ENCODE results near the gene XYLT2. TPM values are rescaled to one million over a fixed set of nuclear protein-coding genes. Genes with fewer than 3 reads are reported as not detected.
A peak's percentile ranks its signal among the peaks of the same experiment; 100 is the strongest.

The XYLT2 gene
- total and polyA plus RNA-seq, 8 donors = 52.7 to 166 (median 96.5) TPM

DNA sequence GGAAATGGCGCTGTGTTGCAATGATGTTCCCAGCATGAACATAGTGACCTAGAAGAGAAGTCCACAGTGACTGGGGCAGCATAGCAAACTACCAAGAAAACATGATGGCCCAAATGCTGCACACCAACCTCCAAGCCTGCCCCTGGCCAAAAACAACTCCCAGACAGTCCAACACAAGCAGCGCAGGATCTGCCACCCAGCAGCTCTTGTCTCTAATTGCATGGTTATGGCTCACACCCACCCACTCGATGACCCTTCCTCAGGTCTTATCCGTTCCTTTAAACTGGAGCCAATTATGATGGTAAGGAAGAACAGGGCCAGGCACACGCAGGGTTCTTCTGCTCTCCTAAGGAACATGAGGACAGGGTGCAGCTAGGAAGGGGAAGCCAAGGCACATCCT is 24.1 kb downstream of the XYLT2 start:
- no peak for DNase-seq
- intact Hi-C loops (cut with DNase I; ENCODE audit: low total_unique reads) = no loop called here
- TF ChIP-seq, protein P1, sequence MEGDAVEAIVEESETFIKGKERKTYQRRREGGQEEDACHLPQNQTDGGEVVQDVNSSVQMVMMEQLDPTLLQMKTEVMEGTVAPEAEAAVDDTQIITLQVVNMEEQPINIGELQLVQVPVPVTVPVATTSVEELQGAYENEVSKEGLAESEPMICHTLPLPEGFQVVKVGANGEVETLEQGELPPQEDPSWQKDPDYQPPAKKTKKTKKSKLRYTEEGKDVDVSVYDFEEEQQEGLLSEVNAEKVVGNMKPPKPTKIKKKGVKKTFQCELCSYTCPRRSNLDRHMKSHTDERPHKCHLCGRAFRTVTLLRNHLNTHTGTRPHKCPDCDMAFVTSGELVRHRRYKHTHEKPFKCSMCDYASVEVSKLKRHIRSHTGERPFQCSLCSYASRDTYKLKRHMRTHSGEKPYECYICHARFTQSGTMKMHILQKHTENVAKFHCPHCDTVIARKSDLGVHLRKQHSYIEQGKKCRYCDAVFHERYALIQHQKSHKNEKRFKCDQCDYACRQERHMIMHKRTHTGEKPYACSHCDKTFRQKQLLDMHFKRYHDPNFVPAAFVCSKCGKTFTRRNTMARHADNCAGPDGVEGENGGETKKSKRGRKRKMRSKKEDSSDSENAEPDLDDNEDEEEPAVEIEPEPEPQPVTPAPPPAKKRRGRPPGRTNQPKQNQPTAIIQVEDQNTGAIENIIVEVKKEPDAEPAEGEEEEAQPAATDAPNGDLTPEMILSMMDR (IDR thresholded peaks at IDR 0.05) = no peak
- no peak for TF ChIP-seq POLR2A (IDR thresholded peaks at IDR 0.05)
- Histone ChIP-seq H3K9me3 (no peaks in the 10 kb centered on the region), H3K36me3 (peaks cover 35 to 61% (median 58%) of the 10 kb centered on the region in 4 donors), H3K27me3 (no peaks in the 10 kb centered on the region), H3K27ac (no peak overlapping the region), H3K4me3 (no peak overlapping the region), H3K4me1 (peaks cover 19 to 32% (median 23%) of the 10 kb centered on the region in 4 donors)
- WGBS, 5 donors = 88 to 95% (median 95%) methylated on average over 5 of the region's 5 CpGs

DNA sequence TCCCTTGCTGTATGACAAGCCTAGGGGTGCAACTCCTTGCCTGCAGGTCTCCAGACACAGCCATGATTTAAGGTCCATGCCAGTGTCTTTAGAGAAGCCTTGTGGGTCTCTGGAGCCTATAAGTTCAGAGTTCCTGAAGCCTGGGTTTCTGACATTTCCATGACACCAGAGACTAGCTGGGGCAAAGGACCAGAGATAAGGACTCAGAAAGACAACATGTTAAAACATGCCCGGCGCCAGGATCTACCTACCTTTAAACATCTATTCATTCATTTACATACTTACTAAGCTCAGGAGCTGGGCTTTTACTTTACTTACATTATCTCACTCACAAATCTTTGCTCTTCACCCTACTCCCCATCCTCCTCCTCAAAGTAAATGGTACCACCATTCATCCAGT is 25.6 kb downstream of the XYLT2 start:
- H3K27me3 ChIP-seq = no peaks in the 10 kb centered on the region
- no peak for DNase-seq
- peak overlapping the region in 2 of 4 donors; percentile 62 to 80 for H3K4me3 ChIP-seq
- intact Hi-C loops (cut with DNase I; ENCODE audit: low total_unique reads) = no loop called here
- peaks cover 32 to 46% (median 44%) of the 10 kb centered on the region in 4 donors for H3K36me3 ChIP-seq
- TF ChIP-seq EP300 (IDR thresholded peaks at IDR 0.05) (no peak), POLR2AphosphoS5 (IDR thresholded peaks at IDR 0.05) (no peak), POLR2A (IDR thresholded peaks at IDR 0.05) (no peak)
- TF ChIP-seq, protein P1 (IDR thresholded peaks at IDR 0.05) = no peak
- H3K27ac ChIP-seq = peak overlapping the region in 1 of 5 donors; percentile 98
- 35 to 71% (median 60%) methylated on average over 2 of the region's 2 CpGs for WGBS, 5 donors
- H3K4me1 ChIP-seq = peaks cover 19 to 32% (median 22%) of the 10 kb centered on the region in 4 donors
- no peaks in the 10 kb centered on the region for H3K9me3 ChIP-seq

DNA sequence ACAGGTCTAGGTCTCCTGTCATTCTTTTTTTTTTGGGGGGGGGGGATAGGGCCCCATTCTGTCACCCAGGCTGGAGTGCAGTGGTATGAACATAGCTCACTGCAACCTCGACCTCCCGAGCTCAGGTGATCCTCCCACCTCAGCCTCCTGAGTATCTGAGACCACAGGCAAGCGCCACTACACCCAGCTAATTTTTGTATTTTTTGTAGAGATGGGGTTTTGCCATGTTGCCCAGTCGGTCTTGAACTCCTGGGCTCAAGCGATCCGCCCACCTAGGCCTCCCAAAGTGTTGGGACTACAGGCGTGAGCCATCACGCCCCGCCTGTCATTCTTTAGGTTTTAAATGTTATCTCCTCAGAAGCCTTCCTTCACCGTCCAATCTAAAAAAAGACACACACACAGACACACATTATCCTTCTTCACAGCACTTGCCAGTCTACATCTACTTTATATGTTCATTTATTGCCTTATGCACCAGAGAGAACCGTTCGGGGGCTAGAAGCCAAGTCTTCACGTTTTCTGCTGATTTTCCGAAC is 26.4 kb downstream of the XYLT2 start:
- Histone ChIP-seq H3K27ac (peak overlapping the region; percentile 91 to 98 (median 94)), H3K4me3 (peak overlapping the region; percentile 62 to 80 (median 72)), H3K27me3 (no peaks in the 10 kb centered on the region), H3K36me3 (peaks cover 25 to 39% (median 36%) of the 10 kb centered on the region in 4 donors), H3K9me3 (no peaks in the 10 kb centered on the region), H3K4me1 (peaks cover 19 to 32% (median 22%) of the 10 kb centered on the region in 4 donors)
- TF ChIP-seq EP300 (IDR thresholded peaks at IDR 0.05) (no peak), POLR2AphosphoS5 (IDR thresholded peaks at IDR 0.05) (no peak), POLR2A (IDR thresholded peaks at IDR 0.05) (no peak)
- TF ChIP-seq, protein P1 (IDR thresholded peaks at IDR 0.05) = no peak
- intact Hi-C loops (cut with DNase I; ENCODE audit: low total_unique reads) = no loop called here
- WGBS, 5 donors = 10 to 23% (median 15%) methylated on average over 14 of the region's 14 CpGs
- DNase-seq = no peak

DNA sequence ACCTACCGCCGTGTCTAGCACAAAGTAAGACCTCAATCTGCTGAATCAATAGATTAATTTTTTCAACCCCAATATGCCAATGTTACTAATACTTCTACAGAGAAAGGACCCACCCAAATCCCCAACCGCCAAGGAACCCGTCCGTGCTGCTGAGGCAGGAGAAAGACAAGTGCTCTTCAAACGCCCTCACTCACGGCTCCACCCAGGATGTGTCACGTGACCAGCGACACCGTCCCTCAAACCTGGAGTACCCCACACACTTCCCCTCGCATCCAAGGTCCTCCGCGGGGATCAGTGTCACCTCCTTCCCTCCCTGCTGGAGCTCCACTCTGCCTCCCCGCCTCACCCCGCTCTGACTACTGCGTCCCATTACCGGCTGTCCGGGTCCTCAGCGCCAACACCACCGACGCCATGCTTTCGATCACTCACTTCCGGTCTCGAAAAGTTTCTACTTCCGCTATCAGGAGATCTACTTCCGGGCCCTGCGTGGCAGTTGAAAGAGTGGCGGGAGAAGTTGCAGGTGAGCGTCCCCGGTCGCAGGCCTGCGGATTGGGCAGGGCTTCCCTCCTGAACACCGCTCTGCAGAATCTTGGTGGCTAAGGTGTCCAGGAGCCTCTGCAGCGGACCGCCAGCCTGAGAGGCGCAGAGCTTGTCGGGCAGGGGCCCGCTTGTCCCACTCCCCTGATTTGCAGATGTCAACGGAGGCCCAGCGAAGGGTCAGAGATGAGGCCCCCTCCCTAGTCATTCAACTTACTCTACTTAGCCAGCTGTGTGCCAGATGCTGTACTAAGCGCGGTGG is 27.0 kb downstream of the XYLT2 start, which contains the start of the genes EME1 and MRPL27:
Gene EME1 (plus strand): TSS at position 472 of the 799 bp plus-strand sequence. CDS start 1,980 bp downstream, outside the sequence.
Gene MRPL27 (minus strand): TSS at position 427 of the 799 bp plus-strand sequence. CDS start 14 bp downstream, at position 413.
- H3K27ac ChIP-seq = peak within 1 kb of the TSS; percentile 91 to 98 (median 94)
- intact Hi-C loops (cut with DNase I; ENCODE audit: low total_unique reads) = no loop called here
- peaks cover 18 to 32% (median 30%) of the 10 kb centered on the region in 4 donors for H3K36me3 ChIP-seq
- H3K4me1 ChIP-seq = peaks cover 19 to 32% (median 22%) of the 10 kb centered on the region in 4 donors
- peak; percentile 82 to 96 for DNase-seq
- no peaks in the 10 kb centered on the region for H3K9me3 ChIP-seq
- peak within 1 kb of the TSS; percentile 62 to 80 (median 72) for H3K4me3 ChIP-seq
- no peaks in the 10 kb centered on the region for H3K27me3 ChIP-seq
- TF ChIP-seq POLR2AphosphoS5 (IDR thresholded peaks at IDR 0.05) = peak; percentile 58 to 85 (median 75)
- no peak for TF ChIP-seq EP300 (IDR thresholded peaks at IDR 0.05)
- TF ChIP-seq POLR2A (IDR thresholded peaks at IDR 0.05) = no peak
- TF ChIP-seq, protein P1 (IDR thresholded peaks at IDR 0.05) = peak in 1 of 7 experiments; percentile 18
- 1 to 2% (median 1%) methylated on average over 39 to 42 of the region's 42 CpGs for WGBS, 5 donors

All from stomach (tissue), 9 donors.